ENCODE data around the gene SPATA32.

Gene SPATA32

DNA sequence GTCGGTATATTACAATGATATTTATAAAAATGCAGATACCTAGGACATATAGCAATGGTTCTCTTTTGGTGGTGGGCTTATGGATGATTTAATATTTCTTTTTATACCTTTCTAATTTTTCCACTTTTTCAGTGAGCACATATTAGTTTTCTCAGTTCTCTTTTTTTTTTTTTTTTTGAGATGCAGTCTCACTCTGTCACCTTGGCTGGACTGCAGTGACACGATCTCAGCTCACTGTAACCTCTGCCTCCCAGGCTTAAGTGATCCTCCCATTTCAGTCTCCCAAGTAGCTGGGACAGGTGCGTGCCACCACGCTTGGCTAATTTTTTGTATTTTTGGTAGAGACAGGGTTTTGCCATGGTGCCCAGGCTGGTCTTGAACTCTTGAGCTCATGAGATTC, 39.8 kb upstream of the SPATA32 start:
- ATAC-seq (ENCODE audit: low read depth) (peak; percentile 30), DNase-seq (ENCODE audit: low spot score in 2 of 2) (no peak)
- no peaks in the 10 kb centered on the region for H3K9me3 Mint-ChIP-seq
- peaks cover 9% of the 10 kb centered on the region for H3K36me3 Mint-ChIP-seq
- peaks cover 46% of the 10 kb centered on the region for H3K4me1 Mint-ChIP-seq
- peak overlapping the region; percentile 90 for H3K27ac Mint-ChIP-seq
- H3K27me3 Mint-ChIP-seq = no peaks in the 10 kb centered on the region
- peak overlapping the region; percentile 65 for H3K4me3 Mint-ChIP-seq

DNA sequence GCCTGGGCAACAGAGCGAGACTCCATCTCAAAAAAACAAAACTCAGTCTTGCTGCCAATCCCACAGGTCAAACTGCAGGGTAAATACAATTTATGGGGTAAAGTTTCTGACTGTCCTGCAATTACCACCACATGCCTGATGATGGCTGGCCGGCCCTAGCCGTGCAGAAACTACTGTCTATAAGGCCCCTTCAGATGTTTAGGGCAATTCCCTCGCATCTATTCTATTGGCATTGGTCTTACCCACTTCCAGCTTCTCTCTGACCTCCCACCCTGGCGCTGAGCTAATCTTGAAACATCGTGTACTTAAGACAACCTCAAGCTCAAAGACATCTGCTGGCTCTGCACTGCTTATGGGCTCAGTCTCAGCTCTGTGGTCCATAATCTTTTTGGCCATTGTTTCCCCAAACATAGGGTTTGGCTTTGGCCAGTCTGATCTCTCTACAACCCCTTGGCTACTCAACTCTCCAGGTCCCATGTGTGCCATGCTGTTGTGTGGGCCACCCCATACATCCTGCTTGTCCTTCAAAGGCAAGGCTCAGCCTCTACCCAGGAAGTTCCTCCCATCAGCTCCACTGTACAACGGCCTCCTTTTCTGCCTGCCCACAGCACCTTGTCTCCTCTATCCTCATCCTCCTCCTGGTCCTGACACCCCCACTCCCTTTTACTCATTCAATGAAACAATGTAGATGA, 38.3 kb upstream of the SPATA32 start:
- H3K27ac Mint-ChIP-seq = peak overlapping the region; percentile 48
- no peak for ATAC-seq (ENCODE audit: low read depth)
- peak overlapping the region; percentile 41 for H3K4me3 Mint-ChIP-seq
- H3K27me3 Mint-ChIP-seq = no peaks in the 10 kb centered on the region
- H3K4me1 Mint-ChIP-seq = peaks cover 56% of the 10 kb centered on the region
- peaks cover 9% of the 10 kb centered on the region for H3K36me3 Mint-ChIP-seq
- no peak for DNase-seq (ENCODE audit: low spot score in 2 of 2)
- no peaks in the 10 kb centered on the region for H3K9me3 Mint-ChIP-seq

DNA sequence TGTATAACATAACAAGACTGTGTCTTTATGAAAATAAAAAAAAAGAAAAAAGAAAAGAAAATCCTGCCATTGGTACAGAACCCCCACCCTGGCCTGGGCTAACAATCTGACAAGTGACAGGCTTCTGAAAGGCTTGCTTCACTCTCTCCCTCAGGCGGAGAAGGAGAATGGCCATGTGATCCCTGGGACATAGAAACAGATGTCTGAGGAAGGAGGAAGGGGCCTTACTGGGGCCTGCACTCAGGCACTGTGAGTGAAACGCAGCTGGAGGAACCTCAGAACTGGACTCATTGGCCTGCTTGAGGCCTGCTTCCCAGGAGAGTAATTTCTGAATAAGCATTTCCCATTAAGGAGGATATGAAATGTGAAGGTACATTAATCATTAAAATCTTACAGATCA, 37.5 kb upstream of the SPATA32 start:
- H3K27me3 Mint-ChIP-seq = no peaks in the 10 kb centered on the region
- peak overlapping the region; percentile 35 for H3K27ac Mint-ChIP-seq
- ATAC-seq (ENCODE audit: low read depth) = no peak
- no peaks in the 10 kb centered on the region for H3K9me3 Mint-ChIP-seq
- peaks cover 56% of the 10 kb centered on the region for H3K4me1 Mint-ChIP-seq
- H3K36me3 Mint-ChIP-seq = peaks cover 6% of the 10 kb centered on the region
- no peak for DNase-seq (ENCODE audit: low spot score in 2 of 2)
- H3K4me3 Mint-ChIP-seq = peak overlapping the region; percentile 27

DNA sequence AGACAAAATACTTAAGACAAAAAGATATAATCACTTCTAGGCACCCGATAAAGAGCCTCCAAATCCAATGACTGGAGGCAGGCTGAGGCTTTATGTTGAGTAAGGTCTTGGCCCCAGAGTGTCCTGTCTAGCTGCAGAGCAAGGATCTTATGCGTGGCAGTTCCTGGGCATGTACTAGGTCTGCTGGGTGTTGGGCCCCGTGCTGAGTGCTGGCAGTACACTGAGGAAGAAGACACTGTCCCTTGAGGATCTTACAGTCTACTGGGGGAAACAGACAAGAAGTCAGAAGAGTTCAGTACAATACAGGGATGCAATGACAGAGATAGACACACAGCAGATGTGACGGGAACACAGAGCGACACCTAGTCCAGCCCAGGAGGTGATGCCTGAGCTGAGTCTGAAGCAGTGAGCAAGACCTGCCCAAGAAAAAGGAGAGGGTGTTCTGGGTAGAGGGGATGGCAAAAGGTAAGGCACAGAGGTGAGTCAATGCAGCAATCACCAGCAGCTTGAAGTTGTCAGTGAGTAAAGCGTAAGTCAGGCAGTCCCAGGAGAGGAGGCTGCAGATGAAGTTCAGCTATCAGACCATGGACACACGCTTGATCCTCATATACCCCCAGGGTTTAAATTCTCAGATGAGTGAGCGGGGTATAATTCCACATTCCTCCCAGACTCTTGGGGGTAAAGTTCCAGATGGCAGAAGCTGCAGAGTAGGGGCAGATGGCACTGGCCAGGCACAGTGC, 36.8 kb upstream of the SPATA32 start:
- H3K9me3 Mint-ChIP-seq = no peaks in the 10 kb centered on the region
- DNase-seq (ENCODE audit: low spot score in 2 of 2) (no peak), ATAC-seq (ENCODE audit: low read depth) (no peak)
- H3K4me3 Mint-ChIP-seq = peak overlapping the region; percentile 25
- peak overlapping the region; percentile 35 for H3K27ac Mint-ChIP-seq
- H3K27me3 Mint-ChIP-seq = no peaks in the 10 kb centered on the region
- H3K36me3 Mint-ChIP-seq = peaks cover 6% of the 10 kb centered on the region
- peaks cover 58% of the 10 kb centered on the region for H3K4me1 Mint-ChIP-seq

DNA sequence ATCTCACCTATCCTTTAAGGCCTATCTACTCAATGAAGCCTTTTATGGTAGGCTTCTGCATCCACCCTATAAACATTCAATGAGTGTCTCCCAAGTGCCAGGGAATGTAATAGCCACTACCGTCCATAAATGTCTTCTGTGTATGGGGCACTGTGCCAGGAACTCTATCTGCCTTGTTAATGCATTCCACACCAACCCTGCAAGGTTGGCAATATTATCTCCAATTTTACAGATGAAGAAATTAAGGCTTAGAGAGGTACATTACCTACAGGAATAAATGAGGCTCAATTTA, 34.9 kb upstream of the SPATA32 start:
- Mint-ChIP-seq H3K27me3 (no peaks in the 10 kb centered on the region), H3K9me3 (no peaks in the 10 kb centered on the region), H3K36me3 (peaks cover 6% of the 10 kb centered on the region), H3K4me1 (peaks cover 59% of the 10 kb centered on the region), H3K4me3 (peak overlapping the region; percentile 54), H3K27ac (peak overlapping the region; percentile 78)
- ATAC-seq (ENCODE audit: low read depth) = no peak
- DNase-seq (ENCODE audit: low spot score in 2 of 2) = no peak

DNA sequence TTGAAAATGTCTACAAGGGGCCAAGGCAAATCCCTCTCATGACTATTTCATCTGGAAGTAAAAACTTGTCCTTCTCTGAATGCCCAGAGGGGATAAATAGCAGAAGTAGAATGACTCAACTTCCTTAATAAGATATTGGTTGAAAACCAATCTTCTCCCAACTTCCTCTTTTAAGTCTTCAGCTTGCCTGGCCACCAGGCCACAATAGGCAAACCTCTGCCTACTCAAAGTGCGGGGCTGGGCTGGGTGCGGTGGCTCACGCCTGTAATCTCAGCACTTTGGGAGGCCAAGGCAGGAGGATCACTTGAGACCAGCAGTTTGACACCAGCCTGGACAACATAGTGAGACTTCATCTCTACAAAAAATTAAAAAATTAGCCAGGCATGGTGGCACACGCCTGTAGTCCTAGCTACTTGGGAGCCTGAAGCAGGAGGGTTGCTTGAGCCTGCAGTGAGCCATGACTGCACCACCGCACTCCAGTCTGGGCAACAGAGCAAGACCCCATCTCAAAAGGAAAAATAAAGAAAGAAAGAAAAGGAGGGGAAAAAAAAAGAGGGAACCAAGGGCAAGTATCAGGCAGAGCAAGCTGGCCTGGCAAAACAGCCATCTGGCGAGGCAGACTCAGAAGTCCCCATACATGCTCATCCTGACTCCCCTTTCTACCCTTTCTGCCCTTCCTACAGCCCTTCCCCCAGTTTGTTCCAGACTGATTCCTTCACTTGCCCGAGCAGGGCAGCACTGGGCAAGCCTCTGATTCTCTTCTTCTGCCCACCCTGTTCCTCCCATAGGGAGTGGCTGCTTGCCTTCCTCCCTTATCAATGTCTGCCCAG, 34.3 kb upstream of the SPATA32 start:
- H3K9me3 Mint-ChIP-seq = no peaks in the 10 kb centered on the region
- H3K4me3 Mint-ChIP-seq = peak overlapping the region; percentile 54
- no peaks in the 10 kb centered on the region for H3K27me3 Mint-ChIP-seq
- H3K27ac Mint-ChIP-seq = peak overlapping the region; percentile 78
- peaks cover 62% of the 10 kb centered on the region for H3K4me1 Mint-ChIP-seq
- ATAC-seq (ENCODE audit: low read depth) = peak; percentile 93
- H3K36me3 Mint-ChIP-seq = peaks cover 6% of the 10 kb centered on the region
- DNase-seq (ENCODE audit: low spot score in 2 of 2) = peak in 1 of 2 donors; percentile 45

DNA sequence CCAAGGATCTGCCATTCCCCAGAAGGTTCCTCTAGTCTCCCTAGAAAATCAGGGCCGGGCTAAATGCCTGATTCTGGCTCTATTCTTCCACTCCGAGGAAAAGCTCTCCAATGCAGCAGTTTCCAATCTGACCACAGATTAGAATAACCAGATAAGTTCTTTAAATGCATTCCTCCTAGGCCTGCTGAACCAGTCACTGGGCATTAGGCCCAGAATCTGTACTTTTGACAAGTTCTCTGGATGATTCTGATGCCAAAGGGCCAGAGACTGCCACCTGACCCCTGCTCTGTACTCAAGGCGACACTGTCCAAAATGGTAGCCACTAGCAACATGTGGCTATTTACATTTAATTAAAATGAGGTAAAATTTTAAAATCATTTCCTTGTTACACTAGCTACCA, 32.6 kb upstream of the SPATA32 start:
- H3K36me3 Mint-ChIP-seq = peaks cover 10% of the 10 kb centered on the region
- H3K9me3 Mint-ChIP-seq = no peaks in the 10 kb centered on the region
- H3K4me3 Mint-ChIP-seq = no peak overlapping the region
- no peak for DNase-seq (ENCODE audit: low spot score in 2 of 2)
- H3K27me3 Mint-ChIP-seq = no peaks in the 10 kb centered on the region
- H3K27ac Mint-ChIP-seq = no peak overlapping the region
- H3K4me1 Mint-ChIP-seq = peaks cover 64% of the 10 kb centered on the region
- ATAC-seq (ENCODE audit: low read depth) = no peak

DNA sequence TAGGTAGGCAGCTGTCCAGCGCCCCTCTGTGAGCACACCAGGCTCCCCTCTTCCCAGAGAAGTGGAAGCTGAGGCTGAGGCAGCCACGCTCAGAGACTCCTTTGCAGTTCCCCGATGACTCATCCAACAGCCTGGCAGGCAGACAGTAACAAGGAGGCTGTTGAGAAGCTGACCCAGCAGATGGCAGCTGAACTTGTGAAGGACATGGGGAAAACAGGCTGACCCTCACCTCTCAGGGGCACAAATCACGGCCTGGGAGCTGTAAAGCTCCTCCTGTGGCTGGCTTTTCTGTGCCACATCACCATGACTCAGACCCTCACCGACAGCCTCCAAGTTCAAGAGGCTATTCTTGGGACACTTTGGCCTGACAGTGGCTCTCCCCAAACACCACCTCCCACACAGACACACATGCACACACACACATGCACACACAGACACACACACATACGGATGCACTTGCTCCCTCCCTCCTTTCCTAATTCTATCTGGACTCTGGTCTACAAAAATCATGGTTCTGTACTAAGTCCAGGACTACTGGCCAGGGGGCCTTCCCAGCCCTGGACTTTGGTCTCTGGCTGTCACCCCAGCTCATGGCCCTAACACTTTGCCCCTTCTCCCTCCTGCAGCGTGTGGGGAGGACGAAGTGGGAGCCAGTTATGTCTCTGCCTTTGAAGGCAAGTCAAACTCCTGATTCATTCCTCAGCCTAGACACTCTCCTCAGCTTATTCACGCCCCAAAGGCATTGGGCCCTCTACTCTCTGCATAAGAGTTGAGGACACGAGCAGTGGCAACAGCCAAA, 31.7 kb upstream of the SPATA32 start:
- Mint-ChIP-seq H3K4me1 (peaks cover 55% of the 10 kb centered on the region), H3K27me3 (no peaks in the 10 kb centered on the region), H3K27ac (peak overlapping the region; percentile 65), H3K36me3 (peaks cover 10% of the 10 kb centered on the region), H3K9me3 (no peaks in the 10 kb centered on the region), H3K4me3 (peak overlapping the region; percentile 29)
- ATAC-seq (ENCODE audit: low read depth) (no peak), DNase-seq (ENCODE audit: low spot score in 2 of 2) (no peak)

DNA sequence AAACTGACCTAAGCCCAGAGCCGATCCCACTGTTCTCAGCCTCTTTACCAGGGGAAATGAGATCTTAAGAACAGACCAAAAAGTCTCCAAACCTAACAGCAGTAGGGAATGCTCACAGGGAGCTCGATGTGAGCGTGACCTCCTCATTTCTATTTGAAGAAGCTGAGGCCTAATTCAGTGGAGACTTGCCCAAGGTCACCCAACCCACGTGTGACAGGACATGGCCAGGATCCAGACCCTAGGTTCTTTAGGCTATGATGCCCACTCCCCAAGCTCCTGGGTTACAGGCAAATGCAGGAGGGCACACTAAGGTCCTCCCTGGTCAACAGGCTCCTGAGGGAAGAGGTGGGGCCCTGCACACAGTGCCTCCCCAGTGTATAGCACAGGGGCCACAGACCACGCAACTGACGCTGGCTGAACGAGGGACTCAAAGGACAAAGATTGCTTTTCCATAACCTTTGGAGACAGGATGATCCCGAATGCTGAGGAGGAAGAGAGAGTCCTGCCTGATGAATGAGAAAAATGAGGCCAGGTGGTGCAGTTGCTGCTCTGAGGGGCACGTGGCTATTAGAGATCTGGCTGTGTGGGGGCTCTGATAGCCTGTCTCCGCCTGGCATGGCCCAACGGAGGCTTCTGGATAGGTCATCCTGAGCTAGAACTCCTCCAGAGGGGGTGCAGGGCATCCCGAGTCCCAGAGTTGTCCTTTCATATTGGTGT, 31.0 kb upstream of the SPATA32 start:
- Mint-ChIP-seq H3K9me3 (no peaks in the 10 kb centered on the region), H3K4me1 (peaks cover 48% of the 10 kb centered on the region), H3K27ac (peak overlapping the region; percentile 65), H3K36me3 (peaks cover 8% of the 10 kb centered on the region), H3K27me3 (no peaks in the 10 kb centered on the region), H3K4me3 (peak overlapping the region; percentile 52)
- no peak for DNase-seq (ENCODE audit: low spot score in 2 of 2)
- ATAC-seq (ENCODE audit: low read depth) = no peak

DNA sequence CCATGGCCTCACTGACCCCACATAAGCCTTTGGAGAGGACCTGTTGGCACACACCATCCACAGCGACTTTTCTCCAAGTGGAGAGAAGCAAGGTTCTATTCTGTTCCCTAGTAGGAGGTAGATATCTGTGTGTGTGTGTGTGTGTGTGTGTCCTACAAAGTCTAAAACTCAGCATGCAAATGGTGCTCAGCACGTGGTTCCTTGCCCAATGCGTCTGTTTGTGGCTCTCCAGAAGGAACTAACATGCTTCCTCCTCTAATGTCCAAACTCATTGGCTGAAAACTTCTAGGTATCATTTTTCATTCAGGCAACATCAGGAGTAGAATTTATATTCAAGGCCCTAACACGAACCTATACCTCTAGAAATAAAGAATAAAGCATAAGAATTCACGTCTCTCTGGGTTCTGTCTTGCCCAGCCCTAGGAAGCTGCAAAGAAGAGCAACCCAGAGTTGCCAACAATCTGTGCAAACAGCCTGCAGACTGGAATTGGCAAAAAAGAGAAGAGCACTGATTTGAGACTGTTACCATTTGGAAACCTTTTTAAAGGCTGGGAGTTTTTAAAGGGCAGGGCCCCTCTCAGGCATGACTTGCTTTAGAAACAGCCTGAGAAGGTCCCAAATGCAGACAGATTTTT, 29.4 kb upstream of the SPATA32 start:
- Mint-ChIP-seq H3K36me3 (peaks cover 14% of the 10 kb centered on the region), H3K4me3 (peak overlapping the region; percentile 48), H3K27ac (peak overlapping the region; percentile 67), H3K27me3 (no peaks in the 10 kb centered on the region), H3K9me3 (no peaks in the 10 kb centered on the region), H3K4me1 (peaks cover 42% of the 10 kb centered on the region)
- no peak for DNase-seq (ENCODE audit: low spot score in 2 of 2)
- ATAC-seq (ENCODE audit: low read depth) = peak; percentile 54

DNA sequence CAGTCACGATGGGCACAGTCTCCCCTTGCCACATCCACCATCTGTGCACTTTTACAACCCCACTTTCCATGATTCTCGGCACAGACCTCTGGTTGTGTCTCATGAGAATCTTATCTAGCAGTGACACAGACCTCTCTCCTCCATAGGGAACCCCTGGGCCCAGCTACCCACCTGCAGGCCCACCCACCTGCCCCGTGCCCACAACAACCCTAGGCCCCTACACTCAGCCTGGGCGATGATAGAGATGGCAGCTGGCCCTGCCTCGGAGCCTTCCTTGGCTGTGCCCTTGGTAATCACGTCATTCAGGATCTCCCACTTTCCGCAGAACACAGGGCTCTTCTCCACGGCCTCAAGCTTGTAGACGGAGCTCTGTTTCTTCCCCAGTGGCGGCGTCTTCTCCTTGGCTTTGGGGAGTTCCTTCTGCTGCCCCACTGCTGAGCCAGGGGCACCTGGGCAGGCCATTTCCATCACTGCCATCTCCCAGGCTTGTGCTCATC, 28.4 kb upstream of the SPATA32 start:
- H3K9me3 Mint-ChIP-seq = no peaks in the 10 kb centered on the region
- H3K27ac Mint-ChIP-seq = peak overlapping the region; percentile 67
- H3K27me3 Mint-ChIP-seq = no peaks in the 10 kb centered on the region
- H3K4me3 Mint-ChIP-seq = no peak overlapping the region
- H3K4me1 Mint-ChIP-seq = peaks cover 34% of the 10 kb centered on the region
- H3K36me3 Mint-ChIP-seq = peaks cover 19% of the 10 kb centered on the region
- ATAC-seq (ENCODE audit: low read depth) (no peak), DNase-seq (ENCODE audit: low spot score in 2 of 2) (no peak)

DNA sequence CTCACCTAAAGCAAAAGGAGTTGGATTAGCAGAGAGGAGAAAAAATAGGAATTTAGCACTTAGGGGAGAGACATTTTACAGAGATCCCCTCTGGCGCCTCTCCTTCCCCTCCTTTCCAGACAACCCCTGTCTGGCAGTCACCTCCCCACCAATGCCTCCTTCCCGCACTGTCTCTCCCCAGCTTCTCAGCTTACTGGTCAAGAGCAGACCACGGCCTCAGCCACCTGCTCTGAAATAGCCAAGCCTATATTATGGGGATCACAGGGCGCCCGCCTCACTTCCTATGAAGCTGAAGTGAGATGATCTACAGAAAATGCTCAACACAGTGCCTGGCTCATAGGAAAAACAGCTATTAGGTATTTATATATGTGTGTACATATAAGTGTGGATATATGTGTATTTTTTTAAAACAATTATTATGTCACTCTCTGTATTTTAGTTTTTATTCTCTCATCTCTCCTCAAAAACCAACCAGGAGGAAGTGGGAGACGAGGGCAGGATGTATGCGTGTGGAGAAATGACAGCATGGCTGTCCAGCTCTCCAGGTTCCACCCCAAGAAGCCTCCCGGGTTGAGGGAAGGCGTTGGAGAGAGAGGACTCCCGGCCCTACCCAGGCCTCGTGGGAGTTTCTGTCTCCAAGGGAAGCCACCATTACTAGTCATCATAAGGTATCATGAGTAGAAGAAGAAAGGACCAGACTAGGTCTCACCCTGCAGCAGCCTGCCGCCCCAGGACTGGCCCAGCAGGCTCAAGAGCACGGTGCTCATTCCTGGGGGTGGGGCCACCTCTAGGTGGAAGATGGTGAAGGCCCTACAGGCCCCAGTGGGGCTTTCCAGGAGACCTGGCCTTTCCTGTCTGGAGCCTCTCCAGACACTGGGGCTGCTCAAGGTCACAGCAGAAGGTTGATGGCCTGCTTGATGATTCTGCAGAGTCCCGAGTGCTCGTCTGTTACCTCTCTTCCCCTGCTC, 27.7 kb upstream of the SPATA32 start:
- Mint-ChIP-seq H3K9me3 (no peaks in the 10 kb centered on the region), H3K4me1 (peaks cover 34% of the 10 kb centered on the region), H3K36me3 (peaks cover 26% of the 10 kb centered on the region), H3K4me3 (no peak overlapping the region), H3K27ac (peak overlapping the region; percentile 67), H3K27me3 (no peaks in the 10 kb centered on the region)
- DNase-seq (ENCODE audit: low spot score in 2 of 2) = no peak
- no peak for ATAC-seq (ENCODE audit: low read depth)

All from memory B cell (primary cell).